ENCODE data around the gene S100A1.

- TF ChIP-seq CTCF (conservative IDR thresholded peaks at IDR 0.05) (no peak), EZH2 (IDR thresholded peaks at IDR 0.05; ENCODE audit: low read depth) (no peak)
Measured at GRCh38 chr1:153639280-153639679, 11.0 kb downstream of the S100A1 start.

All from PC-9 (cell line).